Astrocyte (in vitro differentiated cells and primary cell): Measurements from ENCODE around the gene TSSK3.

Source experiments
- CTCF ChIP-seq: IDR thresholded peaks from 2 replicates; pipeline ENCODE4 v1.5.1; 2011; ENCODE audit warnings: low read depth, mild to moderate bottlenecking, inconsistent platforms, low read length, moderate library complexity; ENCODE audit not compliant: insufficient read depth
- EZH2 ChIP-seq: IDR thresholded peaks from 2 replicates; pipeline ENCODE4 v1.6.1; 2012; ENCODE audit warnings: mild to moderate bottlenecking, low read length, inconsistent platforms; ENCODE audit not compliant: insufficient read depth

- TF ChIP-seq CTCF: no peak
- no peak for TF ChIP-seq EZH2
These were observed 25.2 kb upstream of the TSSK3 start for GRCh38 chr1:32336963-32337675.
